SK-N-SH treated with all-trans-retinoic acid at 6 μM for 48 hours (cell line): ENCODE results near the gene PLCH2.

Source experiments
- PPARA ChIP-seq: fragments of 250-450 bp; sonication (Bioruptor Pico); IDR thresholded peaks from 2 replicates; pipeline ENCODE4 v1.5.0; 2020; ENCODE audit warnings: mild to moderate bottlenecking, borderline replicate concordance
- TCF4 ChIP-seq: fragments of 250-450 bp; sonication (Bioruptor Pico); IDR thresholded peaks from 2 replicates; pipeline ENCODE4 v1.8.0; 2021; ENCODE audit warnings: mild to moderate bottlenecking, moderate library complexity, borderline replicate concordance
- ZFP3 ChIP-seq: fragments of 250-450 bp; sonication (Bioruptor Pico); IDR thresholded peaks from 2 replicates; pipeline ENCODE4 v1.5.0; 2020; ENCODE audit warnings: mild to moderate bottlenecking, moderate library complexity
- ZFP30 ChIP-seq: fragments of 450-650 bp; formaldehyde crosslinking; IDR thresholded peaks from 2 replicates; pipeline ENCODE4 v1.5.0; 2022; ENCODE audit warnings: mild to moderate bottlenecking, moderate library complexity
- ZNF70 ChIP-seq: fragments of 450-650 bp; formaldehyde crosslinking; IDR thresholded peaks from 2 replicates; pipeline ENCODE4 v1.5.0; 2020; ENCODE audit warnings: mild to moderate bottlenecking, moderate library complexity
- ZNF8 ChIP-seq: fragments of 450-650 bp; formaldehyde crosslinking; IDR thresholded peaks from 2 replicates; pipeline ENCODE4 v1.5.0; 2020; ENCODE audit warnings: mild to moderate bottlenecking, moderate library complexity

DNA sequence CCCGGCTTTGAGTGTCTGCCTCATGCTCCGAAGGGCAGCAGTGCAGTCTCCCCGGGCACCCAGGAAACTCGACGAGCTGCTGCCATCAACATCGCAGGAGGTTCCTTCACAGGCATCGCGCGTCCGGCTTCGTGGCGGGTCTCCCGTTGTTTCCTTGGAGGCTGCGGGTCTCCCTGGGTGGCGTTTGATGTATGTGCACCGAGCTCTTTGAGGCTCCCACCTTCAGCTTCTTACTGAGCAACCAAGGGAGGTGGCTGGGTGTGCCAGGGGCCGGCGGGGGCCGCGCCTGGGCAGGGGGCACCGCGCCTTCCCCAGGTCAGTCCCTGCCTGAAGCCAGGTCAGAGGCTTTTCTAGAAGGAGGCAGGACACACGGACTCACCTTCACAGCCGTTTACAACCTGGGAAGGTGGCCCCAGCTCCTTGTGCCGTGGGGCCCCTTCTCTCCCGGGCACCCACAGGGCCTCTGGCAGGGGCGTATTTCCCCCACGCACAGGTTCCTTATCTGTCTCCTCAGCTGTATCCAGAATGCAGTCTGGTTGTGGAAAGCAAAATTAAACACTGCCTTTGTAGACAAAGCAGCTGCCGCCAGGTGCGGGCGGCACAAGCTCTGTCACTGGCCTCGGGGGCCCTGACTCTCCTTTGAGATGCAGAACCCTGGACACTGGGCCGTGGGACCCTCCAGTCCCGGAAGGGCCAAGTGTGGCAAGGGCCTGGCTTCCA, 42.0 kb upstream of the PLCH2 start:
- TF ChIP-seq TCF4 (CRISPR knock-in tag) (no peak), PPARA (CRISPR knock-in tag) (no peak), ZFP30 (CRISPR knock-in tag) (no peak), ZNF70 (CRISPR knock-in tag) (no peak), ZNF8 (no peak), ZFP3 (CRISPR knock-in tag) (no peak)
